ENCODE measurements around the gene LPP. TPM values are rescaled to one million over a fixed set of nuclear protein-coding genes. Genes with fewer than 3 reads are reported as not detected.
A peak's percentile ranks its signal among the peaks of the same experiment; 100 is the strongest.

The LPP gene
- total RNA-seq, 1 experiment from 2014 or later, result 120 TPM

GRCh38 chr3:188938999-188939398 is 785.0 kb downstream of the LPP start:
- H3K36me3 ChIP-seq (ENCODE audit: control insufficient read depth, insufficient read depth, low read length), result no peaks in the 10 kb centered on the region
- BruUV-seq (replicated peaks), result no TSS peak
- no peak for DNase-seq
- ChIA-PET POLR2A (no interaction called here), CTCF (no interaction called here)
- Mint-ChIP-seq H3K4me3 (ENCODE audit: unreplicated experiment) (no peak overlapping the region), H3K4me1 (ENCODE audit: low read depth, unreplicated experiment) (peaks cover 22% of the 10 kb centered on the region), H3K9me3 (ENCODE audit: unreplicated experiment) (no peaks in the 10 kb centered on the region), H3K27ac (ENCODE audit: unreplicated experiment) (no peak overlapping the region), H3K36me3 (ENCODE audit: insufficient read depth, unreplicated experiment) (no peaks in the 10 kb centered on the region), H3K27me3 (ENCODE audit: insufficient read depth, unreplicated experiment) (no peaks in the 10 kb centered on the region)
- H3K9me3 ChIP-seq, result no peaks in the 10 kb centered on the region
- peaks cover 19% of the 10 kb centered on the region for H3K4me1 ChIP-seq
- no peaks in the 10 kb centered on the region for H3K27me3 ChIP-seq (replicated peaks; ENCODE audit: control insufficient read depth, insufficient read depth, low read length)
- no peak overlapping the region for H3K4me3 ChIP-seq (ENCODE audit: low read depth, low read length)
- intact Hi-C loops (cut with micrococcal nuclease; ENCODE audit: unreplicated experiment), result no loop called here
- no peak for TF ChIP-seq CTCF (IDR thresholded peaks at IDR 0.05; ENCODE audit: insufficient read depth in 1 of 2, low read depth in 1 of 2, low read length in 1 of 2, severe bottlenecking in 1 of 2, unreplicated experiment in 1 of 2)

- intact Hi-C loops (cut with micrococcal nuclease; ENCODE audit: unreplicated experiment), result no loop called here
- ChIA-PET CTCF (no interaction called here), POLR2A (no interaction called here)
- Histone ChIP-seq H3K27me3 (replicated peaks; ENCODE audit: control insufficient read depth, insufficient read depth, low read length) (no peaks in the 10 kb centered on the region), H3K4me1 (peaks cover 19% of the 10 kb centered on the region), H3K9me3 (no peaks in the 10 kb centered on the region), H3K36me3 (ENCODE audit: control insufficient read depth, insufficient read depth, low read length) (no peaks in the 10 kb centered on the region), H3K4me3 (ENCODE audit: low read depth, low read length) (no peak overlapping the region)
- BruUV-seq (replicated peaks), result no TSS peak
- H3K9me3 Mint-ChIP-seq (ENCODE audit: unreplicated experiment), result no peaks in the 10 kb centered on the region
- peaks cover 3% of the 10 kb centered on the region for H3K36me3 Mint-ChIP-seq (ENCODE audit: insufficient read depth, unreplicated experiment)
- H3K4me1 Mint-ChIP-seq (ENCODE audit: low read depth, unreplicated experiment), result peaks cover 18% of the 10 kb centered on the region
- H3K27ac Mint-ChIP-seq (ENCODE audit: unreplicated experiment), result no peak overlapping the region
- no peak overlapping the region for H3K4me3 Mint-ChIP-seq (ENCODE audit: unreplicated experiment)
- no peaks in the 10 kb centered on the region for H3K27me3 Mint-ChIP-seq (ENCODE audit: insufficient read depth, unreplicated experiment)
- no peak for DNase-seq
- TF ChIP-seq CTCF (IDR thresholded peaks at IDR 0.05; ENCODE audit: insufficient read depth in 1 of 2, low read depth in 1 of 2, low read length in 1 of 2, severe bottlenecking in 1 of 2, unreplicated experiment in 1 of 2), result no peak
These were observed 786.0 kb downstream of the LPP start for GRCh38 chr3:188939814-188940572.

Small RNA genes lying within 50 kb of the gene (microRNA-seq; reads per million reads assigned to microRNA genes)
- gene MIR28, result 7,568 reads per million, percentile 97 among the genes with 10 or more reads in this experiment

Data from Caco-2 (cell line).